ENCODE measurements around the gene RNF149.

Gene RNF149, protein sequence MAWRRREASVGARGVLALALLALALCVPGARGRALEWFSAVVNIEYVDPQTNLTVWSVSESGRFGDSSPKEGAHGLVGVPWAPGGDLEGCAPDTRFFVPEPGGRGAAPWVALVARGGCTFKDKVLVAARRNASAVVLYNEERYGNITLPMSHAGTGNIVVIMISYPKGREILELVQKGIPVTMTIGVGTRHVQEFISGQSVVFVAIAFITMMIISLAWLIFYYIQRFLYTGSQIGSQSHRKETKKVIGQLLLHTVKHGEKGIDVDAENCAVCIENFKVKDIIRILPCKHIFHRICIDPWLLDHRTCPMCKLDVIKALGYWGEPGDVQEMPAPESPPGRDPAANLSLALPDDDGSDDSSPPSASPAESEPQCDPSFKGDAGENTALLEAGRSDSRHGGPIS

DNA sequence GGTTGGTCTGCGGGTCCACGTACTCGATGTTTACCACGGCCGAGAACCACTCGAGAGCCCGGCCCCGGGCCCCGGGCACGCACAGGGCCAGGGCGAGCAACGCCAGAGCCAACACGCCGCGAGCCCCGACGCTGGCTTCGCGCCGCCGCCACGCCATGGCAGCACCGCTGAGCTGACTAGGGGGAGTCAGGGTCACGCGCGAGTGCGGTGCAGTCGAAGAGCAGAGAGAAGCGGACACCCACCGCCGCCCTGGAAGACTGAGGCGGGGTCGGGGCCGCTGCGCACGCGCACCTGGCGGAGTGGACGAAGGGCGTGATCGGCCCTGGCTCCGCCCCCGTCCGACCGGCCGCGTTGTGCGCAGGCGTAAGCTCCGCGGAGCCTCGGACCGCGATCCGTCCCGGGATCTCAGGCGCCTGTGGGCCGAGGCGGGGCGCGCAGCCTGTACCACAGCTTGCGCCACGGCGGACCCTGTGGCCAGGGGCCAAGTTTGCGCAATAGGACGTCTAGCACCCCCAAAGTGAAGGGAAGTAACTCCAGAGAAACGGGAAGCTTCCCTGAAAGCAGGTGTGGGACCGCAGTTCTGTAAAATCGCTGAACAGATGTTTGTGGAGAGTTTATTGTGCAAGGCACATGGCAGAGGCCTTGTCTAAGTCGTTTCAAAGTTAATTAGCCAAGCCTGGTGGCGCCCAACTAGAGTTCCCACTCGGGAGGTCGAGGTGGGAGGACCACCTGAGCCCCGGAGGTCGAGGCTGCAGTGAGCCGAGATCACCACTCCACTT lies at the start of gene RNF149:
Gene RNF149 (minus strand): TSS at position 270 of the 779 bp plus-strand sequence. CDS start 113 bp downstream, at position 157.
- H3K36me3 Mint-ChIP-seq (ENCODE audit: low read depth), result peaks cover 14% of the 10 kb centered on the region

DNA sequence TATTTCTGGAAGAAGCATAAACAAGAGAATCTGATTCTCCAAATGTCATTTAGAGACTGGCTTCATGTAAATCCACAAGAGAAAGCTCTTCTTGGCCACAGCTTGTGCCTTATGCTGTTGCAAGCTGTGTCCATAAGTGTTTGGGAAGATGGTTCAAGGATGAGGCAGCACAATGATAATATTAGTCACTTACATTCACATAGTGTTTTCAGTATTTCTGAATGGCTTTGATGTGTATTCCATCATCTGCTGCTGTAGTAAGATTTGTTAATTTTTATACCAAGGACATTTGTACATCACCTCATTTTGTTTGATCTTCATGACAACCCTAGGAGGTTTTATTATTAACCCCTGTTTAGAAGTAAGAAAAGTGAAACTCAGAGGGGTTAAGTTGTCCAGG lies 48.9 kb upstream of the RNF149 start:
- Mint-ChIP-seq H3K9me3 (no peaks in the 10 kb centered on the region), H3K4me1 (no peaks in the 10 kb centered on the region), H3K27me3 (ENCODE audit: low read depth) (no peaks in the 10 kb centered on the region), H3K27ac (no peak overlapping the region), H3K36me3 (ENCODE audit: low read depth) (no peaks in the 10 kb centered on the region), H3K4me3 (no peak overlapping the region)
- TF ChIP-seq, protein P1, sequence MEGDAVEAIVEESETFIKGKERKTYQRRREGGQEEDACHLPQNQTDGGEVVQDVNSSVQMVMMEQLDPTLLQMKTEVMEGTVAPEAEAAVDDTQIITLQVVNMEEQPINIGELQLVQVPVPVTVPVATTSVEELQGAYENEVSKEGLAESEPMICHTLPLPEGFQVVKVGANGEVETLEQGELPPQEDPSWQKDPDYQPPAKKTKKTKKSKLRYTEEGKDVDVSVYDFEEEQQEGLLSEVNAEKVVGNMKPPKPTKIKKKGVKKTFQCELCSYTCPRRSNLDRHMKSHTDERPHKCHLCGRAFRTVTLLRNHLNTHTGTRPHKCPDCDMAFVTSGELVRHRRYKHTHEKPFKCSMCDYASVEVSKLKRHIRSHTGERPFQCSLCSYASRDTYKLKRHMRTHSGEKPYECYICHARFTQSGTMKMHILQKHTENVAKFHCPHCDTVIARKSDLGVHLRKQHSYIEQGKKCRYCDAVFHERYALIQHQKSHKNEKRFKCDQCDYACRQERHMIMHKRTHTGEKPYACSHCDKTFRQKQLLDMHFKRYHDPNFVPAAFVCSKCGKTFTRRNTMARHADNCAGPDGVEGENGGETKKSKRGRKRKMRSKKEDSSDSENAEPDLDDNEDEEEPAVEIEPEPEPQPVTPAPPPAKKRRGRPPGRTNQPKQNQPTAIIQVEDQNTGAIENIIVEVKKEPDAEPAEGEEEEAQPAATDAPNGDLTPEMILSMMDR (IDR thresholded peaks at IDR 0.05; ENCODE audit: unreplicated experiment in 3 of 3), result no peak

More for the DNA sequence above, at the start of gene RNF149:
- H3K27ac Mint-ChIP-seq, result peak within 1 kb of the TSS; percentile 73 to 89 (median 85)
- H3K27me3 Mint-ChIP-seq (ENCODE audit: low read depth), result no peaks in the 10 kb centered on the region
- H3K4me3 Mint-ChIP-seq, result peak within 1 kb of the TSS; percentile 84 to 97 (median 95)
- H3K4me1 Mint-ChIP-seq, result peaks cover 24% of the 10 kb centered on the region
- TF ChIP-seq, protein P1 (IDR thresholded peaks at IDR 0.05; ENCODE audit: unreplicated experiment in 3 of 3), result no peak
- H3K9me3 Mint-ChIP-seq, result no peaks in the 10 kb centered on the region

DNA sequence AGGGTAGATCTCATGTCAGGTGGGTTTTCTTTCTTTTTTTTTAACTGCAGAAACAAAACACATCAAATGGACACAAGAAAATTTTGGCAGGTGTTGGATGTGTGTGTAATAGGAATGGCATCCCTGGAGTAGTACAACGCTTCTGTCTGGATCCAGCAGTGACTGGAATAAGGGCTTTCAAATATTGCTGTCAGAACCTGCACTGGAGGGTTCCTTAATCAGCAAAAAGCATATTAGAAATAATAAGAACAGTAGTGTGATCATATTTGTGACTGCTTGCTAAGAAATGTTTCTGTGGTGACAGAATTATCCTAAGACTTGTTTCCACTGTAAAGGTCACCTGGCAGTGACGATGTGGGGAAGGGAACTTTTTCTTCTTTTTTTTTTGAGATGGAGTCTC lies 48.0 kb upstream of the RNF149 start:
- TF ChIP-seq, protein P1 (IDR thresholded peaks at IDR 0.05; ENCODE audit: unreplicated experiment in 3 of 3), result no peak
- Mint-ChIP-seq H3K9me3 (no peaks in the 10 kb centered on the region), H3K27ac (no peak overlapping the region), H3K27me3 (ENCODE audit: low read depth) (no peaks in the 10 kb centered on the region), H3K36me3 (ENCODE audit: low read depth) (no peaks in the 10 kb centered on the region), H3K4me3 (no peak overlapping the region), H3K4me1 (no peaks in the 10 kb centered on the region)

DNA sequence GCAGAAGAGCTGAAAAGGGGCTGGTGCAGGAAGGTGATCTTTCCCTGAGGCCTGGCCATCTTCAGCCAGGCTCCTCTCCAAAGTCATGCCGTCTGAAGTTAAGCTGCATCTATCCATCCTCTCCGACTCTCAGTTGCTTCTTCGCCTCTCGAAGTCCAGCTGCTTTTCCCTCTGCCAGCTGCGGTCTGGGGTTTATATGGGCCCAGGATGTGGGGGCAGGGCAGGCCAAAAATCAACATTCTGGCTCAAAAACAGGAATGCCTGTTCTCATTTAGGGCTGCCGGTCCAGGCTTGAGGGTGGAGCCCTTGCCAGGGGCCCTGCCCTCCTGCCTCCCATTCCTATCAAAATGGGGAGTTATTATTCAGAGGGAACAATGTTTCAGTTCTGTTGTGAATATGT lies 47.6 kb upstream of the RNF149 start:
- Mint-ChIP-seq H3K9me3 (no peaks in the 10 kb centered on the region), H3K27ac (no peak overlapping the region), H3K4me3 (no peak overlapping the region), H3K36me3 (ENCODE audit: low read depth) (no peaks in the 10 kb centered on the region), H3K27me3 (ENCODE audit: low read depth) (no peaks in the 10 kb centered on the region), H3K4me1 (no peaks in the 10 kb centered on the region)
- TF ChIP-seq, protein P1 (IDR thresholded peaks at IDR 0.05; ENCODE audit: unreplicated experiment in 3 of 3), result no peak

DNA sequence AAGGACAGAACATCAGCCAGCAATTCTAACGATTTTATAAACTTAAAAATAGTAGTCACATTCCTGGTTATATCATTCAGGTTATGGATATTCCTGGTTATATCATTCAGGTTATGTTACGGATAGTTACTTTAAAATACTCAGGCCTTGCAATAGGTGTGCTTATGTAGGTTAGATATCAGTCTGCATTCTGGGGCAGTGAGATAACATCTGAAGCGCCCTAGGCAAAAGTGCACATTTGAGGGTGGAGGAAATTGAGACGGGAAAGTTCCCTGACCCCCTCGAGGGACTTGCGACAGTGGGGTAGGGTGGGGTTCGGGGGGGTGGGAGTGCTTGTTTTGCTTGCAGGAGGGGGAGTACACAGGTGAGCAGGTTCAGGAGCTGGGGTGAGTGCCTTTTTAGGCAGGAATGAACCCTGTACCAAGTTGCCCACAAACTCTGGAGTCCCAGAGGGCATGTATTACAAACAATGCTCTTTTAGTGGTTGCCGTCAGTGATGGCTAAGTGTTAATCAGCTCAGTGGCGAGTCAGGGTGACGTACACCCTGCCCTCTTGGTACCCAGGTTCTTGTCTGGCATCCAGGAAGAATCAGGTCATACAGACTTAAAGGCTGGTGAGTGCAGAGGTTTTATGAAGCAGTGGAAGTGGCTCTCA lies 47.0 kb upstream of the RNF149 start:
- Mint-ChIP-seq H3K27ac (no peak overlapping the region), H3K36me3 (ENCODE audit: low read depth) (no peaks in the 10 kb centered on the region), H3K4me1 (no peaks in the 10 kb centered on the region), H3K27me3 (ENCODE audit: low read depth) (no peaks in the 10 kb centered on the region), H3K9me3 (no peaks in the 10 kb centered on the region), H3K4me3 (no peak overlapping the region)
- TF ChIP-seq, protein P1 (IDR thresholded peaks at IDR 0.05; ENCODE audit: unreplicated experiment in 3 of 3), result no peak

Data from nephron (organoid).